Measurements from ENCODE around the gene ACSBG1.

The ACSBG1 gene, protein sequence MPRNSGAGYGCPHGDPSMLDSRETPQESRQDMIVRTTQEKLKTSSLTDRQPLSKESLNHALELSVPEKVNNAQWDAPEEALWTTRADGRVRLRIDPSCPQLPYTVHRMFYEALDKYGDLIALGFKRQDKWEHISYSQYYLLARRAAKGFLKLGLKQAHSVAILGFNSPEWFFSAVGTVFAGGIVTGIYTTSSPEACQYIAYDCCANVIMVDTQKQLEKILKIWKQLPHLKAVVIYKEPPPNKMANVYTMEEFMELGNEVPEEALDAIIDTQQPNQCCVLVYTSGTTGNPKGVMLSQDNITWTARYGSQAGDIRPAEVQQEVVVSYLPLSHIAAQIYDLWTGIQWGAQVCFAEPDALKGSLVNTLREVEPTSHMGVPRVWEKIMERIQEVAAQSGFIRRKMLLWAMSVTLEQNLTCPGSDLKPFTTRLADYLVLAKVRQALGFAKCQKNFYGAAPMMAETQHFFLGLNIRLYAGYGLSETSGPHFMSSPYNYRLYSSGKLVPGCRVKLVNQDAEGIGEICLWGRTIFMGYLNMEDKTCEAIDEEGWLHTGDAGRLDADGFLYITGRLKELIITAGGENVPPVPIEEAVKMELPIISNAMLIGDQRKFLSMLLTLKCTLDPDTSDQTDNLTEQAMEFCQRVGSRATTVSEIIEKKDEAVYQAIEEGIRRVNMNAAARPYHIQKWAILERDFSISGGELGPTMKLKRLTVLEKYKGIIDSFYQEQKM

DNA sequence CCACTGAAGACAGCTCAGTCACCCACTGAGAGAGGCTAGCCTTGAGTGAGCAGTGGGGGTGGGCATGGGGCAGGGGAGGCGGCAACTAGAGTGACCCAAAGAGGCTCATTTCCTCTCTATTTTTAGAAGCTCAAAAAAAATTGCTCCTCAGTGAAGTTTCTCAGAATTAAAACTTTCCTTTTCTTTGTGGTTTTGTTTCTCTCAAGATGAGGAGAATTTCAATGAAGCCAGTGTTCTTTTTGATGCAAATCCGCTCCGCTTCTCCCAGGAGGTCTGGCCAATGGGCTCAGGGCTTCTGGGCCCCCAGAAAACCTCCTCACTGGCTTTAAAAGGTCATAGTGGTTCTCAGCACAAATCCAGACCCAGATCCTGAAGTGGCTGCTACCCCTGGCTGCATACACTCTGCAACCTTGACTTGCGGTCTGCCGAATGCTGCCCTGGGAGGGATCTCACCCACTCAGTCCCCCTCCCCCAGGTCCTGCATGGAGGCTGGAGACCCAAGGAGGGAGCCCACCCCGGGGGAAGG lies at the start of gene ACSBG1:
ACSBG1 (minus strand) TSS at position 51 of the 526 bp plus-strand sequence. CDS start 64 bp downstream, outside the sequence.
- peaks cover 6% of the 10 kb centered on the region for H3K27me3 Mint-ChIP-seq
- H3K9me3 Mint-ChIP-seq, result no peaks in the 10 kb centered on the region

DNA sequence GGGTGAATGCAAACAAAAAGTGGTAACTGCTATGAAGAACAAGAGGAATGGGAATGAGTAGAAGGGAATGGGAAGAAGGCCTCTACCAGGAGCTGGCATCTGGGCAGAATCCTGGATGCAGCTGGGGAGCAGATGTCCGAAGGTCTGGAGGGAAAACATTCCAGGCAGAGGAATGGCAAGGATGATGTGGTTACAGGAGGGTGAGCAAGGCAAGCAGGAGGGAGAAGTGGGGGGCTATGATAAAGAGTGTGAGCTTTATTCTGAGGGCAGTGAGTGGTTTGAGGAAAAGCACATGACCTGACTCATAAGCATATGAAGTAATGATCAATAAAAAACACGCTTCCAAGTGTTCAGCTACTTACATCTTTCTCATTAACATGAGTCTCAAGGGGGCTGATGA lies 48.0 kb upstream of the ACSBG1 start:
- no peak for ATAC-seq
- Mint-ChIP-seq H3K36me3 (ENCODE audit: low read depth) (peaks cover 35% of the 10 kb centered on the region), H3K9me3 (no peaks in the 10 kb centered on the region), H3K4me1 (peaks cover 4% of the 10 kb centered on the region), H3K4me3 (no peak overlapping the region), H3K27ac (peak overlapping the region; percentile 9), H3K27me3 (no peaks in the 10 kb centered on the region)
- no peak for DNase-seq

More for the DNA sequence above, at the start of gene ACSBG1:
- DNase-seq (no peak), ATAC-seq (no peak)
- H3K4me1 Mint-ChIP-seq, result peaks cover 4% of the 10 kb centered on the region
- no peak within 1 kb of the TSS for H3K27ac Mint-ChIP-seq
- H3K36me3 Mint-ChIP-seq (ENCODE audit: low read depth), result no peaks in the 10 kb centered on the region
- no peak within 1 kb of the TSS for H3K4me3 Mint-ChIP-seq

DNA sequence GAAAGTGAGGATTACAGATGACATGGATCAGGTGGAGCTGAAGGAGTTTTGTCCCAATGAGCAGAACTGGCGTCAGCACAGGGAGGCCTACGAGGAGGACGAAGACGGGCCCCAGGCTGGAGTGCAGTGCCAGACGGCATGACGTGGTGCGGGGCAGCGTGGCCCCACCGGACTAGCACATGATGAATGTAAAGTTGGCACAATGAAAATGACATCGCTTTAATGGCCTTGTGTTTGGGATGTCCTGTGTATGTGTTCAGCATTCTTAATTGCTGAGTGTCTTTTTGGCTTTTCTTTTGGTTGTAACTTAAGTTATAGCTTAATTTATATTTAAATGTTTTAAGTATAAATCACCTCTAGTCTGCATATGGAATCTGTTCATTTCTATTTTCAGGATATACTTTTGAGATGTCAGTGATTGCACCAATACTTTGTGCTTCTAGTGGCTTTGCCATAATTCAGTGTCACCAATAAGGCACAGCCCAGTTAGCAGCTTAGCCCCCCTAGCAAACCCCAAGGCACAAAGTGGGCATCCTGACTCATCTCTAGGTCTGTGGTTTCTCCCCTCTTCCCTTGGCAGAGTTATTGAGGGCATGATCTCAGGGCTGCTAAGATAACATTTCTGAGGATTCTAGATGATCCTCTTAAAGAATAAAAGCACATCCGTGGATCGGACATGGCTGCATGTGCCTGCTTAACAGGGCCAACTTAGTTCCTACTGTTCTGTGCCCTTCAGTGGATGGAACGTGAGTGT lies 46.1 kb upstream of the ACSBG1 start:
- DNase-seq, result no peak
- H3K4me3 Mint-ChIP-seq, result no peak overlapping the region
- peaks cover 27% of the 10 kb centered on the region for H3K36me3 Mint-ChIP-seq (ENCODE audit: low read depth)
- ATAC-seq, result peak; percentile 46
- no peak overlapping the region for H3K27ac Mint-ChIP-seq
- H3K27me3 Mint-ChIP-seq, result no peaks in the 10 kb centered on the region
- no peaks in the 10 kb centered on the region for H3K9me3 Mint-ChIP-seq
- H3K4me1 Mint-ChIP-seq, result peaks cover 4% of the 10 kb centered on the region

DNA sequence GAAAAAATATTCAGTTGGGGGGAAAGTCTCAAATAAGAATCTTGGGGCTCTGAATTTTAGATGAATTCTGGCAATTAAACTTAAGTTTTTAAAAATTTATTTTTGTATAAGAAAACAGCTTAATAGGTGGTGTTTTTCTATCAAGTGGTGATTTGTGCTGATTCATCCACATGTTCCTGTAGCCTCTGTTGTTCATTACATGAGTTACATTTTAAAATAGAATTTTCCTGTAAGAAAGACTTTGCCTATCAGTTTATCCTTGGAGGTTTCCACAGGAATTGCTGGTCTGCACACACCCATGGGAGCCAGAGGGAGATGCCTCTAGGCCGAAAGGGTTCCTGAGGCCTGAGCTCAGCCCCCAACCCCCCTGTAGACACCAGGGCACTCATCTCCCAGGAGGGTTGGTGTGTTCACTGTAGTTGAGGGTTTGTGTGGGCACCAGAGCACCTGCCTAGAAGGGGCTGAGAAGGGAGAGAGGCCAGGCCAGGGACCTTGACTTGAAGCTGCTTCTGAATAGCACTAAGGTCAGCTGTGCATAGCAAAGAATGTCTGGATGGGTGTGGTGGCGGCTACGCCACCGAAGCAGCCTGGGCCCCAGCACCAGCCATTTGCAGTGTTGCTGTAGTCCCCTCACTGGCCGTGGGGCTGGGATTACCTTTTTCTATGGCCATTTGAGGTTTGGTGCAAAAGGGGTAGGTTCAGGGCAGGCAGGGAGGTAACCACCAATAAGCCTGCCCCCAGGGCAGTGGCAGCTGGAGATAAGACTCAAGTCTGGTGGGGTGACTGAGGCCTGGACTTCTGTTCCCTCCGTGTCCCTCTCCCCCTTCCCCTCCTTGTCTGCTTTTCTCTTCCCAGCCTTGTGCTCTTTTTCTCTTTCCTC lies 41.9 kb upstream of the ACSBG1 start:
- peaks cover 4% of the 10 kb centered on the region for H3K4me1 Mint-ChIP-seq
- no peak for DNase-seq
- H3K36me3 Mint-ChIP-seq (ENCODE audit: low read depth), result peaks cover 30% of the 10 kb centered on the region
- no peak for ATAC-seq
- peak overlapping the region; percentile 42 for H3K27ac Mint-ChIP-seq
- H3K27me3 Mint-ChIP-seq, result no peaks in the 10 kb centered on the region
- H3K4me3 Mint-ChIP-seq, result no peak overlapping the region
- no peaks in the 10 kb centered on the region for H3K9me3 Mint-ChIP-seq

DNA sequence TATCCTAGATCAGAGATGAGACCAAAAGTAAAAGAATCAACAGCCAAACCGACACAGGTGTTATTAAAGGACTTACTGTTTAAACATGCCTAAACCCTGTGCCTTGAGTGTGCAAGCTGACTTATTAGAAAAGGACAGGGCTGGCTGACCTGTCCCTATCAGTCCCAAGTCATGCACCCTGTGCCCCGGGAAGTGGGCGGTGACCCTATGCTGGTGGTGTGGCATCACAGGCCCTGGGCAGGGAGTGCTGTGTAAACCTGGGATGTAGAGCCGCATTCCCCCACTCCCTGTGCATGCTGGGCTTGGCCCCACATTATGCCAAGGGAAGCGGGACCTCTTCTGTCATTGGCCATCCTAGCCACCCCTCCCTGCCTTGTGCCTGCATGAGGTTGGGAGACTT lies 40.6 kb upstream of the ACSBG1 start:
- DNase-seq (no peak), ATAC-seq (no peak)
- Mint-ChIP-seq H3K36me3 (ENCODE audit: low read depth) (peaks cover 34% of the 10 kb centered on the region), H3K4me3 (no peak overlapping the region), H3K27me3 (no peaks in the 10 kb centered on the region), H3K9me3 (no peaks in the 10 kb centered on the region), H3K4me1 (no peaks in the 10 kb centered on the region), H3K27ac (no peak overlapping the region)

DNA sequence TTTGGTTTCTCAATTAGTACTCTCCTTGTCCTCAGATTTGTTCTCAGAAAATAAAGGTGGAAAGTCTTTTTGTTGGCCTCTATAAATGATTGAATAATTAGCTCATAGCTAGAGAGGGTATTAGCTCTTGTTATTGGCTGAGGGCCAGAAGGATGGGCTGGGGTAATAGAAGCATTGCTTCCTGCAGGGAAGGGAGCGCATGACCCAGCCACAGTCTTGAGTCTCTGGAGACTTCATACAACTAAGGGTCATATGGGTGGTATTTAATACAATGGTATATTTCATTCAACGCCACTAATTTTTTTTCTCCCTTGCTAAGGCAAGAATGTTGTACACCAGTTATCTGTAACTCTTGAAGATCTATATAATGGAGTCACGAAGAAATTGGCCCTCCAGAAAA lies 38.4 kb upstream of the ACSBG1 start:
- peaks cover 25% of the 10 kb centered on the region for H3K36me3 Mint-ChIP-seq (ENCODE audit: low read depth)
- ATAC-seq, result no peak
- no peak for DNase-seq
- H3K4me1 Mint-ChIP-seq, result peaks cover 3% of the 10 kb centered on the region
- no peaks in the 10 kb centered on the region for H3K9me3 Mint-ChIP-seq
- H3K4me3 Mint-ChIP-seq, result no peak overlapping the region
- H3K27ac Mint-ChIP-seq, result no peak overlapping the region
- no peaks in the 10 kb centered on the region for H3K27me3 Mint-ChIP-seq

DNA sequence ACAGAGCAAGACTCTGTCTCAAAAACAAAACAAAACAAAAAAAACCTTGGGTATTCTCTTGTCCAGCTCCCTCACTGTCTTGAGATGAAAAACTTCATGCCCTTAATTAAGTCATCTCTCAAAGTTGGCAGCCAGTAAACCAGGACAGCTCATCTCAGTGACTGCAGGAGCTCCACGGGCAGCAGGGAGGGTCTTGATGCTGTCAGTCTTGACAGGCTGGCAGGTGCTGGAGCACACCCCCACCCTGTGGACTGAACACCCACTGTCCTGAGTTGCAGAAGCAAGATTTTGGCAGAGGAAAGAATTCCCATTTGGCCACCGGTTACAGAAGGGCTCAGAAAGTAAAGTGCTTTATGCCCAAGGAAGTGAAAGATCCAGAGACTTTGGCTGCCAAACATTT lies 38.0 kb upstream of the ACSBG1 start:
- Mint-ChIP-seq H3K4me1 (peaks cover 5% of the 10 kb centered on the region), H3K9me3 (no peaks in the 10 kb centered on the region), H3K27me3 (no peaks in the 10 kb centered on the region), H3K27ac (no peak overlapping the region), H3K36me3 (ENCODE audit: low read depth) (peaks cover 25% of the 10 kb centered on the region), H3K4me3 (no peak overlapping the region)
- no peak for ATAC-seq
- no peak for DNase-seq

DNA sequence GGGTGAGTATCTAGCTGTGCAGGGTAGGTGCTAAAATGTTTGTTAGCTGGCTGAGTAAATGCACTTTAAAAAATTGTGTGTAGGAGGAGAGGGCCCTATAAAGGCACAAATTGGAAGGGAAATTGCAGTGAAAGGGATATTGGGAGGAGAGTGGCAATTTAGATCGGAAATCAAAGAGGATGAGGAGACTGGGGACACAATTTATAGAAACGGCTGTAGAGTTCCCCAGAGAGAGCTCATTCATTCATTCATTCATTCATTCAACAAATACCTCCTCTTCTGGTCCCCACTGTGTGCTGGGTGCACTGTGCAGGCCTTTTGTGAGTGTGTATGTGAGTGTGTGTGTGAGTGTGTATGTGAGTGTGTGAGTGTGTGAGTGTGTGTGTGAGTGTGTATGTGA lies 32.4 kb upstream of the ACSBG1 start:
- peaks cover 27% of the 10 kb centered on the region for H3K4me1 Mint-ChIP-seq
- H3K27ac Mint-ChIP-seq, result peak overlapping the region; percentile 30
- no peaks in the 10 kb centered on the region for H3K27me3 Mint-ChIP-seq
- ATAC-seq (no peak), DNase-seq (no peak)
- H3K4me3 Mint-ChIP-seq, result peak overlapping the region; percentile 48
- no peaks in the 10 kb centered on the region for H3K9me3 Mint-ChIP-seq
- H3K36me3 Mint-ChIP-seq (ENCODE audit: low read depth), result peaks cover 16% of the 10 kb centered on the region

DNA sequence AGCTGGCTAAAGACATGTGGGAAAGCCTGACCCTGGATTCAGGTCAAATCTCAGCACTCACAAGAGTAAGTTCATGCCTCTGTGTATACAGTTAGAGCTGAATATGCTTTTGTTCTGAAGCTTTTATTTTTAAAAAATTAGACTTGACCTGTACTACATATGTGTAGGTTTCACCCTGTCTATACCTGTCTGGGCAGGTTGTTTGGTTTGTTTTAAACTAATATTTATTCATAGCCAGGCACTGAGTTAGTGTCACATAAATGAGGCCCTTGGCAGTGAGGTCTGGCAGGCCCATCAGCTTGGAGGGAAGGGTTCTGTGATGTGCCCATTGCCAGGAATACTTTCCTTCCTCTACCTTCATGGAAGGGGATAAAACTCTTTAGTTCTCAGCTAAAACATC lies 31.9 kb upstream of the ACSBG1 start:
- no peak overlapping the region for H3K27ac Mint-ChIP-seq
- peaks cover 27% of the 10 kb centered on the region for H3K4me1 Mint-ChIP-seq
- H3K9me3 Mint-ChIP-seq, result no peaks in the 10 kb centered on the region
- ATAC-seq, result no peak
- peak overlapping the region; percentile 89 for H3K4me3 Mint-ChIP-seq
- no peaks in the 10 kb centered on the region for H3K27me3 Mint-ChIP-seq
- no peak for DNase-seq
- H3K36me3 Mint-ChIP-seq (ENCODE audit: low read depth), result peaks cover 14% of the 10 kb centered on the region

DNA sequence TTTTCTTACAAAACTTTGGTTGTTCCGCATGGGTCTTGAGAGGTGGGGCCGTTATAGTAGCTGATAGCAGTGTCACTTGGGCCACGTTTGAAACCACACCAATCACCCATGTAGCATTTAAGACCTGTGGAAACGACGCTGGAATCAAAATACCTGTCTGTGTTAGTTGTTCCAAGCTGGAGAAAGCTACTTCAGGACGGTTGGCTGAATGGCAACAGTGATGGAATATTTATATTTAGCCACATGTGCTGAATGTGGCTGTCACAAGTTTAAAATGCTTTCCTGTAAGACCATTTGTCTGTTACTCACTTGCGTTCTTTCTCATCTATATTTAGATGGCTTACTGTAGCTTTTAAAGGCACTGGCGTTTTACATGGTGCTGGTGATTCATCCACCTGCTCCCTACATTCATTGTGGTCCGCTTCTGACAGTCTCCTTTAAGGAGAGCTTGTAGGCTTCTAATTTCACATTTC lies 31.4 kb upstream of the ACSBG1 start:
- H3K27ac Mint-ChIP-seq, result peak overlapping the region; percentile 91
- DNase-seq (no peak), ATAC-seq (peak; percentile 40)
- no peaks in the 10 kb centered on the region for H3K9me3 Mint-ChIP-seq
- H3K4me1 Mint-ChIP-seq, result peaks cover 27% of the 10 kb centered on the region
- peaks cover 11% of the 10 kb centered on the region for H3K36me3 Mint-ChIP-seq (ENCODE audit: low read depth)
- no peaks in the 10 kb centered on the region for H3K27me3 Mint-ChIP-seq
- H3K4me3 Mint-ChIP-seq, result peak overlapping the region; percentile 89

DNA sequence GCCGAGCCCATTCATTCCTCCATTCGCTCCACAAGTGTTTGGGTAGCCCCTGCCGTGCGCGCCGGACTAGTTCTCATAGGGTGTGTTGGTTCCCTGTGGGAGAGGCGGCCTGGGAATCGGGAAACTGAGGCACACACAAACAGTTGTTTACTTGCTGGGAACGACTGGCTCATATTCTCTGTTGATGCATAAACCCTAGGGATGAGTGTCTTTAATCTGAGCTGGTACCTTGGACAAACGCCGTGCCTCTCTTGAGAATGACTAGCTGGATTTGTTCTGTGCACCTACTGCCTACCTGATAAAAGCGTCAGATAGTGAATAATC lies 30.7 kb upstream of the ACSBG1 start:
- no peaks in the 10 kb centered on the region for H3K9me3 Mint-ChIP-seq
- H3K4me3 Mint-ChIP-seq, result peak overlapping the region; percentile 89
- H3K36me3 Mint-ChIP-seq (ENCODE audit: low read depth), result peaks cover 9% of the 10 kb centered on the region
- no peaks in the 10 kb centered on the region for H3K27me3 Mint-ChIP-seq
- H3K4me1 Mint-ChIP-seq, result peaks cover 27% of the 10 kb centered on the region
- ATAC-seq (no peak), DNase-seq (no peak)
- H3K27ac Mint-ChIP-seq, result peak overlapping the region; percentile 91

DNA sequence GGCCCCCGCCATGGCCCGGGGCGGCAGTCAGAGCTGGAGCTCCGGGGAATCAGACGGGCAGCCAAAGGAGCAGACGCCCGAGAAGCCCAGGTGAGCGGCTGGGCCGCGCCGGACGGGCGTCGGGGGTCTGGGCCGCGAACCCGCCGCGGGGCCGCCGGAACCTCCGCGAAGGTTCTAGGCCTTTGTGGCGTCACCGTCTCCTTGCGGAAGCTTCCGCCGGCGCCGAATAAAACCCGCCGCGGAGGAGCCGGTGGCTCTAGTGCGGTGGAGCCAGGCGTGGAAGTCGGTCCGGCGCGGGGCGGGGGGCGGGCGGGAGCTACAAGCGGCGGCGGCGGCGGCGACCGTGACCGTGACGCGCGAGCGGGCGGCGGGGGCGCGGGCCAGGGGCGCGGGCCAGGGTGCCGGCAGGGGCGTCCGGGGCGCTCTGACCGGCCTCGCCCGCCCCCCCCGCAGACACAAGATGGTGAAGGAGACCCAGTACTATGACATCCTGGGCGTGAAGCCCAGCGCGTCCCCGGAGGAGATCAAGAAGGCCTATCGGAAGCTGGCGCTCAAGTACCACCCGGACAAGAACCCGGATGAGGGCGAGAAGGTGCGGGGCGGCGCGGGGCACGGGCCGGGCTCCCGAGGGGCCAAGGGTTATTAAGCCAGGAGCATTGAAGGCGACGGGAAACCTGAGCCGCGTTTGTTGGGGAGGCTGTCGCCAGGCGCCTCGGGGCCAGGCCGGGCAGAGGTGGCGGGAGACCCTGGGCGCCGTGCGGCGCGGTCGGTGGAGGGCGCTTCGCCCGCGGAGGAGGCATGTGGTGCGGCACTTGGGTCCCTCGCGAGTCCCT lies 30.2 kb upstream of the ACSBG1 start, which contains the start of gene DNAJA4:
DNAJA4 (plus strand) TSS at position 259 of the 833 bp plus-strand sequence; CDS start at position 461, 202 bp downstream.
- DNase-seq, result peak; percentile 64
- ATAC-seq, result peak; percentile 75
- Mint-ChIP-seq H3K9me3 (no peaks in the 10 kb centered on the region), H3K27ac (peak within 1 kb of the TSS; percentile 91), H3K27me3 (no peaks in the 10 kb centered on the region), H3K4me3 (peak within 1 kb of the TSS; percentile 89), H3K36me3 (ENCODE audit: low read depth) (peaks cover 9% of the 10 kb centered on the region), H3K4me1 (peaks cover 27% of the 10 kb centered on the region)

DNA sequence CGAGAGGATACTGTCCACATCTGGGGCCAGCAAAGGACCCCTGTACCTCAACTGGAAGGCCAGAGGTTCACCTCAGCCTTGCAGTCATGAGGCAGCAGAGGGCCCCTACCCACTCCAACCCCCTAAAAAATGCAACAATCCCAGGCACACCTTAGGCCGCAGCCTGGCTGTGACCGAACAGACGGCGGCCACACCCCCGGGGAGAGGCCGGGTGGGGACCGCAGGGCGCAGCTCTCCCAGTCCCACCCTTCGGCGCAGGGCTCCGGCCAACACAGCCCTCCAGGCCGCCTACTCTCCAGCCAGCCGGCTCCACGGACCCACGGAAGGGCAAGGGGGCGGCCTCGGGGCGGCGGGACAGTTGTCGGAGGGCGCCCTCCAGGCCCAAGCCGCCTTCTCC lies 29.5 kb upstream of the ACSBG1 start:
- ATAC-seq, result no peak
- peak overlapping the region; percentile 52 for H3K4me3 Mint-ChIP-seq

More for the DNA sequence above, 29.5 kb upstream of the ACSBG1 start:
- Mint-ChIP-seq H3K9me3 (no peaks in the 10 kb centered on the region), H3K27ac (peak overlapping the region; percentile 27), H3K4me1 (peaks cover 27% of the 10 kb centered on the region), H3K36me3 (ENCODE audit: low read depth) (peaks cover 9% of the 10 kb centered on the region), H3K27me3 (no peaks in the 10 kb centered on the region)
- no peak for DNase-seq

All from activated naive CD8-positive, alpha-beta T cell treated with anti-CD3 and anti-CD28 coated beads, Interleukin-2, amount 50 U/mL, for 24 hours (primary cell).